K562 (cell line): ENCODE data around the gene ZNF174. TPM values are rescaled to one million over a fixed set of nuclear protein-coding genes. Genes with fewer than 3 reads are reported as not detected.

Experiments
- ATAC-seq: fragments of 200-7000 bp; cut with Tn5 transposase; 3 replicates; pipeline ENCODE4 v1.9.1; 2020; ENCODE audit warnings: moderate library complexity
- BruUV-seq: library from RNA; stranded (reverse); fragments of 400-500 nt; replicated peaks from 2 replicates; lab custom pipeline; 2021; lab: Mats Ljungman, UMichigan
- CTCF ChIA-PET: fragments of 300-600 bp; formaldehyde crosslinking; extraction: SDS; loops from one replicate; lab custom pipeline; 2021; ENCODE audit warnings: low intra/inter-chr PET ratio; lab: Yijun Ruan, JAX
- POLR2A ChIA-PET: fragments of 300-600, 350-650 bp; sonication (Branson Sonifier 250); formaldehyde crosslinking; extraction: SDS; loops from one replicate; lab custom pipeline; 2021; ENCODE audit warnings: antibody characterized with exemption, inconsistent platforms; lab: Yijun Ruan, JAX
- DNase-seq, 4 experiments: peaks; one replicate each; pipeline versions ENCODE4 v3.0.0 to v3.0.0-alpha.2; 2011 to 2018; ENCODE audit warnings: low spot score in 3 of 4, mixed read lengths in 3 of 4; ENCODE audit errors: extremely low read depth in 1 of 4
- FAIRE-seq: peaks from 2 replicates; lab custom pipeline; 2011; peaks lifted over from hg19 to GRCh38; lab: Jason Lieb, UNC
- H2AFZ ChIP-seq: 2 replicates; pipeline ENCODE4 v1.6.0; 2011; ENCODE audit warnings: low read depth, low read length, control low read depth, inconsistent platforms
- H3K27ac ChIP-seq: fragments of 200-600 bp; 3 replicates; pipeline ENCODE4 v1.8.0; 2011; ENCODE audit warnings: low read depth, mild to moderate bottlenecking, control low read depth, inconsistent platforms, low read length, moderate library complexity, mixed read lengths; ENCODE audit errors: extremely low read depth
- H3K27me3 ChIP-seq, 2 experiments: fragments of 300-600 bp in 1 of 2; 2 replicates in 1 of 2; 3 replicates in 1 of 2; pipeline versions ENCODE4 v1.6.0 to v1.8.0; 2011; ENCODE audit warnings: inconsistent platforms in 2 of 2, low read length in 2 of 2, mild to moderate bottlenecking in 1 of 2, mixed read lengths in 1 of 2, moderate library complexity in 1 of 2; ENCODE audit not compliant: control insufficient read depth in 2 of 2, insufficient read depth in 2 of 2
- H3K36me3 ChIP-seq: fragments of 300-600 bp; 3 replicates; pipeline ENCODE4 v1.8.0; 2011; ENCODE audit warnings: mild to moderate bottlenecking, low read length, inconsistent platforms; ENCODE audit not compliant: control insufficient read depth, insufficient read depth
- H3K4me1 ChIP-seq, 2 experiments: fragments of 200-600 bp in 1 of 2; replicated peaks in 1 of 2; 2 replicates in 1 of 2; 3 replicates in 1 of 2; pipeline versions ENCODE4 v1.5.1 to v1.8.0; 2011; ENCODE audit warnings: inconsistent platforms in 2 of 2, low read length in 2 of 2, mild to moderate bottlenecking in 1 of 2, mixed read lengths in 1 of 2, moderate library complexity in 1 of 2; ENCODE audit not compliant: control insufficient read depth in 2 of 2, insufficient read depth in 2 of 2
- H3K4me2 ChIP-seq: 2 replicates; pipeline ENCODE4 v1.6.1; 2011; ENCODE audit warnings: low read length, control low read depth, inconsistent platforms, mixed read lengths; ENCODE audit not compliant: insufficient read depth
- H3K4me3 ChIP-seq: fragments of 200-600 bp; sonication (generic), shearing (Covaris generic); 2 replicates; pipeline ENCODE4 v1.5.1; 2016; ENCODE audit warnings: control low read depth, inconsistent platforms
- H3K79me2 ChIP-seq: fragments of 200-600 bp; 3 replicates; pipeline ENCODE4 v1.8.0; 2011; ENCODE audit warnings: low read length, inconsistent platforms; ENCODE audit not compliant: control insufficient read depth, insufficient read depth
- H3K9ac ChIP-seq, 2 experiments: 2 replicates each; pipeline versions ENCODE4 v1.6.0 to v1.6.1; 2011; ENCODE audit warnings: low read depth in 2 of 2, low read length in 2 of 2, control low read depth in 1 of 2, inconsistent platforms in 1 of 2, mild to moderate bottlenecking in 1 of 2, mixed read lengths in 1 of 2; ENCODE audit not compliant: insufficient read depth in 1 of 2
- H3K9me1 ChIP-seq: one replicate; pipeline ENCODE4 v1.6.0; 2011; ENCODE audit warnings: inconsistent platforms, mild to moderate bottlenecking, low read length, moderate library complexity; ENCODE audit not compliant: control insufficient read depth, insufficient read depth
- H3K9me3 ChIP-seq: replicated peaks from 2 replicates; pipeline ENCODE4 v1.5.1; 2011; ENCODE audit warnings: low read depth, low read length, inconsistent platforms; ENCODE audit not compliant: control insufficient read depth, insufficient read depth
- H4K20me1 ChIP-seq: replicated peaks from 2 replicates; pipeline ENCODE4 v1.6.1; 2011; ENCODE audit warnings: low read length, inconsistent platforms, mixed read lengths; ENCODE audit not compliant: control insufficient read depth, insufficient read depth
- DMBX1 ChIP-seq: fragments of 250-450 bp; sonication (Bioruptor Pico); IDR thresholded peaks from 2 replicates; pipeline ENCODE4 v1.8.0; 2022; ENCODE audit warnings: inconsistent platforms, mild to moderate bottlenecking, moderate library complexity, borderline replicate concordance
- FOXJ3 ChIP-seq: sonication (generic); formaldehyde crosslinking; IDR thresholded peaks from 2 replicates; pipeline ENCODE4 v1.4.0; 2020; ENCODE audit warnings: mild to moderate bottlenecking, missing genetic modification reagents
- FOXP1 ChIP-seq: sonication (generic); formaldehyde crosslinking; IDR thresholded peaks from 2 replicates; pipeline ENCODE4 v1.8.0; 2022; ENCODE audit warnings: mild to moderate bottlenecking, missing genetic modification reagents
- HDAC1 ChIP-seq, 2 experiments: fragments of 450-650 bp; IDR thresholded peaks; 2 replicates each; pipeline ENCODE4 v1.6.1; 2016 to 2017; ENCODE audit warnings: inconsistent platforms in 1 of 2, mild to moderate bottlenecking in 1 of 2, moderate library complexity in 1 of 2
- NR2C2 ChIP-seq, 2 experiments: fragments of 200-800 bp in 1 of 2; sonication (Bioruptor generic) in 1 of 2; sonication (generic) in 1 of 2; formaldehyde crosslinking in 1 of 2; IDR thresholded peaks; 2 replicates each; pipeline versions ENCODE4 v1.6.1 to v1.8.0; 2016 to 2022; ENCODE audit warnings: mild to moderate bottlenecking in 1 of 2, missing compliant biosample characterization in 1 of 2, missing genetic modification characterization in 1 of 2, missing genetic modification reagents in 1 of 2
- SMARCE1 ChIP-seq: fragments of 450-650 bp; IDR thresholded peaks from 2 replicates; pipeline ENCODE4 v1.7.1; 2016; ENCODE audit warnings: mild to moderate bottlenecking
- TEAD4 ChIP-seq, 2 experiments: sonication (generic) in 1 of 2; formaldehyde crosslinking in 1 of 2; IDR thresholded peaks; 2 replicates each; pipeline versions ENCODE4 v1.6.1 to v1.8.0; 2012 to 2022; ENCODE audit warnings: borderline replicate concordance in 1 of 2, inconsistent platforms in 1 of 2, low read length in 1 of 2, mild to moderate bottlenecking in 1 of 2, missing genetic modification reagents in 1 of 2
- ZBTB49 ChIP-seq: sonication (generic); formaldehyde crosslinking; IDR thresholded peaks from 2 replicates; pipeline ENCODE4 v1.8.0; 2022; ENCODE audit warnings: missing genetic modification reagents, mild to moderate bottlenecking, borderline replicate concordance
- ZBTB7A ChIP-seq: IDR thresholded peaks from 2 replicates; pipeline ENCODE4 v1.6.1; 2011; ENCODE audit warnings: low read depth, mild to moderate bottlenecking, low read length, moderate library complexity, borderline replicate concordance; ENCODE audit not compliant: control insufficient read depth
- ZC3H11A ChIP-seq: IDR thresholded peaks from 2 replicates; pipeline ENCODE4 v1.6.1; 2012; ENCODE audit warnings: low read depth, low read length, improper control_type of control experiment
- ZNF12 ChIP-seq: sonication (generic); formaldehyde crosslinking; IDR thresholded peaks from 2 replicates; pipeline ENCODE4 v1.4.0; 2020; ENCODE audit warnings: mild to moderate bottlenecking, missing genetic modification reagents
- WGBS: fragments of 100-300 bp; shearing (Covaris generic); methylation state at CpG from one replicate; pipeline ENCODE4 v1.1.6; 2016; ENCODE audit warnings: low coverage, mixed read lengths; ENCODE audit not compliant: insufficient coverage; ENCODE audit errors: missing lambda C conversion rate; 5-methylcytosine and 5-hydroxymethylcytosine counted together
- in situ Hi-C: fragments of 300-500 bp; cut with MboI; formaldehyde crosslinking; loops from 4 replicates; pipeline ENCODE4 v1.15.0; 2018; ENCODE audit warnings: inconsistent platforms, mixed read lengths
- intact Hi-C: fragments of 100-400 bp; cut with micrococcal nuclease; formaldehyde crosslinking; loops from 2 replicates; pipeline ENCODE4 v1.14.2; 2022
- polyA plus RNA-seq, 8 experiments: library from polyadenylated mRNA; depleted of rRNA in 4 of 8; stranded (reverse) in 5 of 8; unstranded in 3 of 8; fragments of >200 nt; fragmentation: Nextera tagmentation in 2 of 8; fragmentation: Illumina TruSeq in 1 of 8; extraction: Ambion mirVana in 2 of 8; extraction: Trizol in 1 of 8; gene quantifications; 2 replicates each; pipeline versions ENCODE4 v1.2.1 to v1.2.3, GENCODE V29; 2011 to 2014; ENCODE audit warnings: inconsistent platforms in 1 of 8, missing spikeins in 1 of 8
- total RNA-seq, 7 experiments: library from RNA; depleted of rRNA in 6 of 7; stranded (reverse); fragments of >200 nt in 6 of 7; fragmentation: Illumina TruSeq in 2 of 7; extraction: Trizol in 2 of 7; gene quantifications; 2 replicates each; pipeline versions ENCODE4 v1.2.1 to v1.2.3, GENCODE V29; 2011 to 2021; ENCODE audit warnings: low replicate concordance in 1 of 7
- TF ChIP-seq, protein P1 (sequence below): fragments of 450-650 bp; IDR thresholded peaks from 2 replicates; pipeline ENCODE4 v1.6.1; 2016; ENCODE audit warnings: borderline replicate concordance
- TF ChIP-seq, protein P2 (sequence below): sonication (generic); formaldehyde crosslinking; IDR thresholded peaks from 2 replicates; pipeline ENCODE4 v1.8.1; 2023; ENCODE audit warnings: mild to moderate bottlenecking, missing genetic modification reagents

ZNF174 gene
- total and polyA plus RNA-seq, 9 of the 15 experiments (the other 6 are each of a cell fraction or from before 2014, with no cell fraction given), result 5.1 to 19.1 (median 12.5) TPM

DNA sequence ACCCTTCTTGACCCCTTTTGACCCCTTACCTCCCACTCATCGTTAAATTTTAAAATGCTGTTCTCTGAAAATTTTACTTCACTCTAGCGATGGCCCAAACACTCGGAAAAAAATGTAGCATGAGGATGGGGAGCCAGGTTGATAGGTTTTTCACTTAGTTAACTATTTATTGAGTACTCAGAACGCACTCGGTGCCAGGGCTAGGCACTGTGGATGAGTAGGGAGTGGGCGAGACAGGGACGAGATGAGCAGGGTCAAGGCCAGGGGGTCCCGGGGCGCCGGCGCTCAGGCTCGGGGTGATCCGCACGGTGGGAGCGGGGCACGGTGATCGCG lies 603 bp upstream of the ZNF174 start:
- peaks cover 57% of the 10 kb centered on the region for H3K36me3 ChIP-seq
- H3K27ac ChIP-seq, result peak overlapping the region; percentile 81
- no peak for DNase-seq
- H3K4me2 ChIP-seq, result peak overlapping the region; percentile 75
- POLR2A ChIA-PET, result interaction anchor here (0.6 to 2.5 kb wide), 8 partner anchors 10 to 149 kb away, joined by 3 to 15 read pairs (median 5); partner anchors contain the start of genes TIGD7, ZNF263 and ZNF75A
- H3K79me2 ChIP-seq, result peaks cover 62% of the 10 kb centered on the region
- TSS peak; percentile 74 for BruUV-seq
- no peaks in the 10 kb centered on the region for H4K20me1 ChIP-seq
- 0 out of 2 replicates have a peak, but pooled peaks have one; percentile 26 for TF ChIP-seq ZNF12
- peak; percentile 17; the same call in 1 of the 2 replicates for TF ChIP-seq SMARCE1
- TF ChIP-seq FOXP1 (CRISPR knock-in tag), result peak; percentile 38; the same call in 1 of the 2 replicates
- TF ChIP-seq TEAD4 (IDR thresholded peaks at IDR 0.05; ENCODE audit: low read length), result no peak
- no peak for TF ChIP-seq TEAD4 (CRISPR knock-in tag; IDR thresholded peaks at IDR 0.05; ENCODE audit: borderline replicate concordance)
- TF ChIP-seq HDAC1 (IDR thresholded peaks at IDR 0.05), result peak in 1 of 2 experiments; percentile 45; a peak in 1 of 4 replicates
- TF ChIP-seq NR2C2 (CRISPR knock-in tag; IDR thresholded peaks at IDR 0.05), result no peak
- no peak for TF ChIP-seq NR2C2 (tag; IDR thresholded peaks at IDR 0.05)
- TF ChIP-seq FOXJ3 (CRISPR knock-in tag), result no peak
- TF ChIP-seq, protein P1, sequence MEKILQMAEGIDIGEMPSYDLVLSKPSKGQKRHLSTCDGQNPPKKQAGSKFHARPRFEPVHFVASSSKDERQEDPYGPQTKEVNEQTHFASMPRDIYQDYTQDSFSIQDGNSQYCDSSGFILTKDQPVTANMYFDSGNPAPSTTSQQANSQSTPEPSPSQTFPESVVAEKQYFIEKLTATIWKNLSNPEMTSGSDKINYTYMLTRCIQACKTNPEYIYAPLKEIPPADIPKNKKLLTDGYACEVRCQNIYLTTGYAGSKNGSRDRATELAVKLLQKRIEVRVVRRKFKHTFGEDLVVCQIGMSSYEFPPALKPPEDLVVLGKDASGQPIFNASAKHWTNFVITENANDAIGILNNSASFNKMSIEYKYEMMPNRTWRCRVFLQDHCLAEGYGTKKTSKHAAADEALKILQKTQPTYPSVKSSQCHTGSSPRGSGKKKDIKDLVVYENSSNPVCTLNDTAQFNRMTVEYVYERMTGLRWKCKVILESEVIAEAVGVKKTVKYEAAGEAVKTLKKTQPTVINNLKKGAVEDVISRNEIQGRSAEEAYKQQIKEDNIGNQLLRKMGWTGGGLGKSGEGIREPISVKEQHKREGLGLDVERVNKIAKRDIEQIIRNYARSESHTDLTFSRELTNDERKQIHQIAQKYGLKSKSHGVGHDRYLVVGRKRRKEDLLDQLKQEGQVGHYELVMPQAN, result 0 out of 2 replicates have a peak, but pooled peaks have one; percentile 56
- TF ChIP-seq ZC3H11A, result 0 out of 2 replicates have a peak, but pooled peaks have one; percentile 4
- TF ChIP-seq, protein P2, sequence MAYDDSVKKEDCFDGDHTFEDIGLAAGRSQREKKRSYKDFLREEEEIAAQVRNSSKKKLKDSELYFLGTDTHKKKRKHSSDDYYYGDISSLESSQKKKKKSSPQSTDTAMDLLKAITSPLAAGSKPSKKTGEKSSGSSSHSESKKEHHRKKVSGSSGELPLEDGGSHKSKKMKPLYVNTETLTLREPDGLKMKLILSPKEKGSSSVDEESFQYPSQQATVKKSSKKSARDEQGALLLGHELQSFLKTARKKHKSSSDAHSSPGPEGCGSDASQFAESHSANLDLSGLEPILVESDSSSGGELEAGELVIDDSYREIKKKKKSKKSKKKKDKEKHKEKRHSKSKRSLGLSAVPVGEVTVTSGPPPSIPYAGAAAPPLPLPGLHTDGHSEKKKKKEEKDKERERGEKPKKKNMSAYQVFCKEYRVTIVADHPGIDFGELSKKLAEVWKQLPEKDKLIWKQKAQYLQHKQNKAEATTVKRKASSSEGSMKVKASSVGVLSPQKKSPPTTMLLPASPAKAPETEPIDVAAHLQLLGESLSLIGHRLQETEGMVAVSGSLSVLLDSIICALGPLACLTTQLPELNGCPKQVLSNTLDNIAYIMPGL (CRISPR knock-in tag), result 0 out of 2 replicates have a peak, but pooled peaks have one; percentile 30
- TF ChIP-seq DMBX1 (CRISPR knock-in tag), result no peak
- TF ChIP-seq ZBTB7A, result 0 out of 2 replicates have a peak, but pooled peaks have one; percentile 15
- peak; percentile 31; the same call in 1 of the 2 replicates for TF ChIP-seq ZBTB49 (CRISPR knock-in tag)
- TF ChIP-seq, all 486 proteins: peak for 9
- in situ Hi-C loops, result no loop called here
- peak overlapping the region; percentile 89 for H3K4me3 ChIP-seq
- WGBS, result 3% methylated on average over 18 of the region's 18 CpGs
- ATAC-seq (no peak), FAIRE-seq (peak; percentile 6)
- no peaks in the 10 kb centered on the region for H3K27me3 ChIP-seq
- peak overlapping the region; percentile 86 for H2AFZ ChIP-seq
- peaks cover 13% of the 10 kb centered on the region; the same call in 1 of the 2 replicates for H3K9me3 ChIP-seq
- H3K4me1 ChIP-seq, result peaks cover 2 to 16% of the 10 kb centered on the region in 2 experiments; a peak in 4 of 5 replicates
- intact Hi-C loops, result loop anchor here (2.0 to 10.0 kb wide), 2 partner anchors 58 to 96 kb away; partner anchors contain the start of genes TIGD7 and ZNF75A
- no peaks in the 10 kb centered on the region for H3K9me1 ChIP-seq
- CTCF ChIA-PET, result no interaction called here
- H3K9ac ChIP-seq, result peak overlapping the region; percentile 86 to 92
